HCT116 (cell line): ENCODE measurements around the gene MESP2. TPM values are rescaled to one million over a fixed set of nuclear protein-coding genes. Genes with fewer than 3 reads are reported as not detected.
A peak's percentile ranks its signal among the peaks of the same experiment; 100 is the strongest.

ENCODE experiments used
- ATAC-seq: fragments of 200-7000 bp; cut with Tn5 transposase; 2 replicates; pipeline ENCODE4 v1.9.1; 2020; ENCODE audit warnings: mild to moderate bottlenecking, moderate library complexity
- BruUV-seq: library from RNA; stranded (reverse); fragments of 400-500 nt; replicated peaks from 2 replicates; lab custom pipeline; 2021; lab: Mats Ljungman, UMichigan
- CTCF ChIA-PET: fragments of 300-600 bp; sonication (Branson Sonifier 250); formaldehyde crosslinking; loops from one replicate; lab custom pipeline; 2021; ENCODE audit warnings: antibody characterized with exemption; lab: Charles Lee
- POLR2A ChIA-PET: fragments of 300-600, 350-600 bp; sonication (Branson Sonifier 250); formaldehyde crosslinking; loops from one replicate; lab custom pipeline; 2021; ENCODE audit warnings: antibody characterized with exemption; lab: Charles Lee
- RAD21 ChIA-PET, 2 experiments: fragments of 300-600 bp; sonication (Branson Sonifier 250); formaldehyde crosslinking; loops; one replicate each; lab custom pipeline; 2023; ENCODE audit warnings: low total read pairs in 2 of 2; ENCODE audit not compliant: uncharacterized antibody in 2 of 2, unreplicated experiment in 2 of 2, low non-redundant PET in 1 of 2; lab: Charles Lee
- DNase-seq: peaks from one replicate; pipeline ENCODE4 v3.0.0-alpha.2; 2010; ENCODE audit warnings: low read depth, low spot score
- H2AFZ ChIP-seq: fragments of 200-600 bp; shearing (Covaris generic), sonication (generic); 2 replicates; pipeline ENCODE4 v1.6.1; 2017; ENCODE audit warnings: low read depth, mixed run types, mixed read lengths, antibody characterized with exemption, low read length; ENCODE audit not compliant: poor library complexity, severe bottlenecking
- H3K27ac ChIP-seq: 2 replicates; pipeline ENCODE4 v1.5.1; 2012; ENCODE audit warnings: low read depth, low read length
- H3K27me3 ChIP-seq: fragments of 200-600 bp; sonication (generic); 2 replicates; pipeline ENCODE4 v1.6.1; 2016; ENCODE audit warnings: mixed run types, low read length, mixed read lengths; ENCODE audit not compliant: insufficient read depth
- H3K36me3 ChIP-seq, 2 experiments: fragments of 200-500 bp in 1 of 2; fragments of 200-600 bp in 1 of 2; sonication (Bioruptor generic) in 1 of 2; sonication (generic) in 1 of 2; 2 replicates each; pipeline versions ENCODE4 v1.5.1 to v1.6.1; 2014 to 2016; ENCODE audit warnings: low read length in 2 of 2, inconsistent platforms in 1 of 2, mixed read lengths in 1 of 2, mixed run types in 1 of 2; ENCODE audit not compliant: insufficient read depth in 2 of 2, control insufficient read depth in 1 of 2
- H3K4me1 ChIP-seq, 2 experiments: fragments of 200-600 bp in 1 of 2; sonication (generic) in 1 of 2; 2 replicates each; pipeline versions ENCODE4 v1.5.1 to v1.6.1; 2012 to 2017; ENCODE audit warnings: low read length in 2 of 2, inconsistent platforms in 1 of 2, mild to moderate bottlenecking in 1 of 2, mixed read lengths in 1 of 2, mixed run types in 1 of 2, moderate library complexity in 1 of 2; ENCODE audit not compliant: insufficient read depth in 2 of 2, control insufficient read depth in 1 of 2
- H3K4me2 ChIP-seq: fragments of 200-600 bp; sonication (generic); 2 replicates; pipeline ENCODE4 v1.6.1; 2017; ENCODE audit warnings: mixed run types, low read length, mixed read lengths
- H3K4me3 ChIP-seq, 2 experiments: fragments of 200-600 bp in 1 of 2; sonication (generic) in 1 of 2; replicated peaks in 1 of 2; 2 replicates each; pipeline ENCODE4 v1.5.1; 2011 to 2016; ENCODE audit warnings: low read length in 2 of 2, control low read depth in 1 of 2, low read depth in 1 of 2, mild to moderate bottlenecking in 1 of 2, mixed read lengths in 1 of 2, mixed run types in 1 of 2
- H3K79me2 ChIP-seq: fragments of 200-600 bp; sonication (generic); 2 replicates; pipeline ENCODE4 v1.6.1; 2017; ENCODE audit warnings: mild to moderate bottlenecking, mixed run types, low read length, moderate library complexity, mixed read lengths; ENCODE audit not compliant: insufficient read depth
- H3K9ac ChIP-seq: fragments of 200-600 bp; sonication (generic); 2 replicates; pipeline ENCODE4 v1.6.1; 2016; ENCODE audit warnings: low read length, mixed read lengths
- H3K9me2 ChIP-seq: fragments of 200-600 bp; sonication (generic), shearing (Covaris generic); 2 replicates; pipeline ENCODE4 v1.6.1; 2017; ENCODE audit warnings: mixed run types, mild to moderate bottlenecking, moderate library complexity; ENCODE audit not compliant: insufficient read depth
- H3K9me3 ChIP-seq, 2 experiments: fragments of 200-500 bp in 1 of 2; fragments of 200-600 bp in 1 of 2; sonication (Bioruptor generic) in 1 of 2; sonication (generic) in 1 of 2; 2 replicates each; pipeline ENCODE4 v1.6.1; 2014 to 2017; ENCODE audit warnings: low read length in 2 of 2, mixed read lengths in 2 of 2, inconsistent platforms in 1 of 2, low read depth in 1 of 2, mild to moderate bottlenecking in 1 of 2, mixed run types in 1 of 2, moderate library complexity in 1 of 2; ENCODE audit not compliant: control insufficient read depth in 1 of 2, insufficient read depth in 1 of 2
- H4K20me1 ChIP-seq: fragments of 200-600 bp; sonication (generic), shearing (Covaris generic); 2 replicates; pipeline ENCODE4 v1.6.1; 2017; ENCODE audit warnings: mixed run types, mild to moderate bottlenecking, moderate library complexity; ENCODE audit not compliant: insufficient read depth
- CEBPB ChIP-seq: IDR thresholded peaks from 2 replicates; pipeline ENCODE4 v1.6.1; 2012; ENCODE audit warnings: low read depth
- EGR1 ChIP-seq: IDR thresholded peaks from 2 replicates; pipeline ENCODE4 v1.6.1; 2012; ENCODE audit warnings: low read depth
- RAD21 ChIP-seq: IDR thresholded peaks from 2 replicates; pipeline ENCODE4 v1.6.1; 2012; ENCODE audit warnings: low read depth, mild to moderate bottlenecking
- SRF ChIP-seq: IDR thresholded peaks from 2 replicates; pipeline ENCODE4 v1.6.1; 2012; ENCODE audit warnings: low read depth
- ZFX ChIP-seq: fragments of 450-650 bp; IDR thresholded peaks from 2 replicates; pipeline ENCODE4 v1.6.1; 2017
- ZNF274 ChIP-seq: fragments of 200-500 bp; sonication (Bioruptor generic); IDR thresholded peaks from 2 replicates; pipeline ENCODE4 v1.6.1; 2014; ENCODE audit warnings: mild to moderate bottlenecking, low read depth, low read length, inconsistent platforms
- intact Hi-C: fragments of 100-400 bp; cut with micrococcal nuclease; formaldehyde crosslinking; loops from 2 replicates; pipeline ENCODE4 v1.10.0; 2022
- total RNA-seq: library from RNA; stranded (reverse); gene quantifications from one replicate; pipeline ENCODE4 v1.2.1, GENCODE V29; 2021; ENCODE audit not compliant: unreplicated experiment
- TF ChIP-seq, protein P1 (sequence below), 3 experiments: fragments of 200-600 bp in 1 of 3; sonication (generic) in 1 of 3; IDR thresholded peaks in 2 of 3; conservative IDR thresholded peaks in 1 of 3; 2 replicates each; pipeline ENCODE4 v1.5.1; 2012 to 2017; ENCODE audit warnings: low read depth in 2 of 3, low read length in 2 of 3, antibody characterized with exemption in 1 of 3, borderline replicate concordance in 1 of 3, control low read depth in 1 of 3, mild to moderate bottlenecking in 1 of 3, mixed read lengths in 1 of 3, mixed run types in 1 of 3, moderate library complexity in 1 of 3; ENCODE audit not compliant: insufficient read depth in 1 of 3

The MESP2 gene
- total RNA-seq, 1 experiment from 2014 or later: 0.20 TPM

DNA sequence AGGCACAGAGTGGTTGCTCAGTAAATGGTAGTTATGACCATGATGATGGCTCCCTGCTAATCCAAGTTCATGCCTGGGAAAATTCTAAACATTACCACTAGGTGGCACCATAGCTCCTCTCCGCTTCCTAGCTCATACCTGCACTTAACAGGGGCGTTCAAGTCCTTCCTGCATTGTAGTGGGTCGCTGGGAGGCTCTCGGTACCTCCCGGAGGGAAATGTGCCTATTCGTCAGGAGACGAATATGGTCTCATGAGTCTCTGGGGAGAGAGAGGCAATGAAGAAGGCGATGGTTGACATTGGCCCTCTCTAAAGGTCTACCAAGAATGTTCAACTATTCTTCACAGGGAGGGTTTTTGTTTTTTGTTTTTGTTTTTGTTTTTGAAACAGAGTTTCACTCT, 36.0 kb upstream of the MESP2 start:
- ATAC-seq: peak; percentile 96
- DNase-seq: peak; percentile 67
- BruUV-seq: no TSS peak
- RAD21 ChIA-PET: interaction anchor here (0.7 to 1.2 kb wide), 7 partner anchors 93 to 347 kb away, joined by 3 to 8 read pairs (median 5); no protein-coding TSS in a partner anchor
- peak overlapping the region; percentile 24 for H2AFZ ChIP-seq
- peak overlapping the region; percentile 56 for H3K4me2 ChIP-seq
- TF ChIP-seq CEBPB (no peak), SRF (no peak), EGR1 (no peak), ZNF274 (no peak), ZFX (no peak), RAD21 (peak; percentile 91)
- TF ChIP-seq, protein P1, sequence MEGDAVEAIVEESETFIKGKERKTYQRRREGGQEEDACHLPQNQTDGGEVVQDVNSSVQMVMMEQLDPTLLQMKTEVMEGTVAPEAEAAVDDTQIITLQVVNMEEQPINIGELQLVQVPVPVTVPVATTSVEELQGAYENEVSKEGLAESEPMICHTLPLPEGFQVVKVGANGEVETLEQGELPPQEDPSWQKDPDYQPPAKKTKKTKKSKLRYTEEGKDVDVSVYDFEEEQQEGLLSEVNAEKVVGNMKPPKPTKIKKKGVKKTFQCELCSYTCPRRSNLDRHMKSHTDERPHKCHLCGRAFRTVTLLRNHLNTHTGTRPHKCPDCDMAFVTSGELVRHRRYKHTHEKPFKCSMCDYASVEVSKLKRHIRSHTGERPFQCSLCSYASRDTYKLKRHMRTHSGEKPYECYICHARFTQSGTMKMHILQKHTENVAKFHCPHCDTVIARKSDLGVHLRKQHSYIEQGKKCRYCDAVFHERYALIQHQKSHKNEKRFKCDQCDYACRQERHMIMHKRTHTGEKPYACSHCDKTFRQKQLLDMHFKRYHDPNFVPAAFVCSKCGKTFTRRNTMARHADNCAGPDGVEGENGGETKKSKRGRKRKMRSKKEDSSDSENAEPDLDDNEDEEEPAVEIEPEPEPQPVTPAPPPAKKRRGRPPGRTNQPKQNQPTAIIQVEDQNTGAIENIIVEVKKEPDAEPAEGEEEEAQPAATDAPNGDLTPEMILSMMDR (IDR thresholded peaks at IDR 0.05 in 2 of 3, conservative IDR thresholded peaks at IDR 0.05 in 1 of 3; ENCODE audit: borderline replicate concordance in 1 of 3, insufficient read depth in 1 of 3, low read depth in 2 of 3, low read length in 2 of 3): peak; percentile 78 to 93 (median 89)
- no peak overlapping the region for H3K4me3 ChIP-seq
- H3K79me2 ChIP-seq: no peaks in the 10 kb centered on the region
- H3K27me3 ChIP-seq: no peaks in the 10 kb centered on the region
- CTCF ChIA-PET: interaction anchor here (0.6 to 2.4 kb wide), 26 partner anchors 8 to 452 kb away, joined by 3 to 50 read pairs (median 6); no protein-coding TSS in a partner anchor
- H3K9me2 ChIP-seq: no peaks in the 10 kb centered on the region
- POLR2A ChIA-PET: interaction anchor here (0.7 to 1.0 kb wide), 2 partner anchors 10 to 149 kb away, joined by 3 to 4 read pairs; partner anchors contain the start of gene MESP1
- H3K4me1 ChIP-seq: 0 out of 4 replicates have a peak, but pooled peaks cover 0 to 9% of the 10 kb centered on the region in 2 experiments
- no peaks in the 10 kb centered on the region for H4K20me1 ChIP-seq
- intact Hi-C loops: loop anchor here (1.0 to 10.0 kb wide), 4 partner anchors 135 to 475 kb away; no protein-coding TSS in a partner anchor
- no peak overlapping the region for H3K9ac ChIP-seq
- no peaks in the 10 kb centered on the region for H3K9me3 ChIP-seq
- H3K36me3 ChIP-seq: no peaks in the 10 kb centered on the region
- no peak overlapping the region for H3K27ac ChIP-seq

DNA sequence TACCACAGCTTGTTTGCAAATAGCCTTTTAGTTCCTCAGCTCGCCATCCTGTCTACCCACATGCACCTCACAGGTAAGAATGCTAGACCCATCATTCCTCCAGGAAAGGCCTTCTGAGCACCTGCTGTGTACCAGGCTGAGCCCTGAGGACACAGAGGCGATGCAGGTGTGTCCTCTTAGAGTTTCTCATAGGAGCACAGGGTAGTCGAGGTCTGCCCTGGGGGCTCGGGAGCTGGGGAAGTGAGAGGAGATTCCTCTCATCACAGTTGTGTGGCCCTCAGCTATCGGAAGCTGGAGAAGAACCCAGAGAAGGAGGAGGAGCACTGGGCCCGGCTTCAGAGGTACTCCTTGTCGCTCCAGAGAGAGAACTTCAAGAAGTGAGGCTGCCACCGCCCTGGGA, 33.1 kb upstream of the MESP2 start:
- H3K4me3 ChIP-seq: no peak overlapping the region
- POLR2A ChIA-PET: no interaction called here
- RAD21 ChIA-PET: no interaction called here
- no peak for ATAC-seq
- H3K27ac ChIP-seq: no peak overlapping the region
- intact Hi-C loops: loop anchor here (5.0 to 10.0 kb wide), 2 partner anchors 329 to 472 kb away; no protein-coding TSS in a partner anchor
- no peaks in the 10 kb centered on the region for H3K9me2 ChIP-seq
- no peak overlapping the region for H3K4me2 ChIP-seq
- no peak overlapping the region for H2AFZ ChIP-seq
- H4K20me1 ChIP-seq: no peaks in the 10 kb centered on the region
- no peak for DNase-seq
- no peak for TF ChIP-seq RAD21
- TF ChIP-seq, all 23 proteins: peak for 0
- no TSS peak for BruUV-seq
- no peaks in the 10 kb centered on the region for H3K79me2 ChIP-seq
- no peaks in the 10 kb centered on the region for H3K27me3 ChIP-seq
- no peaks in the 10 kb centered on the region for H3K36me3 ChIP-seq
- H3K4me1 ChIP-seq: 0 out of 4 replicates have a peak, but pooled peaks cover 0 to 9% of the 10 kb centered on the region in 2 experiments
- CTCF ChIA-PET: interaction anchor here (1.9 kb wide), 1 partner anchor 146 kb away, joined by 5 read pairs; no protein-coding TSS in a partner anchor
- H3K9me3 ChIP-seq: no peaks in the 10 kb centered on the region
- no peak overlapping the region for H3K9ac ChIP-seq
